A549 treated with AZD9567 at 1 μM for 4 hours (cell line): ENCODE data around the gene PEX16. TPM values are rescaled to one million over a fixed set of nuclear protein-coding genes. Genes with fewer than 3 reads are reported as not detected.

Experiments
- total RNA-seq: library from RNA; stranded (reverse); fragments of 200-300 nt; extraction: Qiagen RNA extraction; gene quantifications from 5 replicates; pipeline ENCODE4 v1.2.3, GENCODE V29; 2022; ENCODE audit not compliant: insufficient read depth

Gene PEX16
- total RNA-seq: 14.5 to 22.9 TPM (median 20.5 TPM) in 5 replicates

DNA sequence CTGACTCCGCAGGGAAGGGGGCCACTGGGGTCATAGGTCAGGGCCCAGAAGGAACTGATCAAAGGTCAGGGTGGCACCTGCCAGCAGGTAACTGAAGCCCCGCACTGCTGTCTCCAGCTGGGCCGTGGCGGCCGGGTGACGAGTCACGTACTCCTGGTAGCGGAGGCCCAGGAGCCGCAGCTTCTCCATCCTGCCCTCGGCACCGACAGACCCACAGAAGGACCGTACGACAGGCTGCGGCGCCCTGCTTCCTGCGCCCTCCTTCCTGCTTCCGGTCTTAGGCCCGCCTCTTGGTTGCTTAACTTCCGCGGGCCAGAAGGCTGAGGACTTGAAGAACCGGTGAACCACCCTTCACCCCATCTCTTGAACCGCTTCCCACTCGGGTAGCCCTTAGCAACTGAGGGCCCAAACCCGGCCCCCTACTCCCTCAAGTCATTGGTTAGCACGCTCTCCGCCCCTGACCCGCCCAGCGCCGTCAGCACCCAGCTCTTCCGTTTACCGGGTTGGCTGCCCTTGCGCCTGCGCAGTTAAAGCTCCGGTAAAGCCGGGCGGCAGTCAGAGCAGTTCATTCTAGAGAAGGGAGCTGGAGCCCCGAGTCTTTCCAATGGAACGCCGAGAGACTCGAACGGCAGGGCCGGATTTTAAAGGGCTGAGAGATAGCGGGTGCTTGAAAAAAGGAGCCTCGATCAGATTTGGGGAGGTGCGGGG lies at the start of gene PEX16:
Gene PEX16, minus strand, starts transcription at position 255 of the 708 bp plus-strand sequence. Its CDS starts 66 bp downstream, at position 189.

GRCh38 chr11:45922425-45923082 lies 4.9 kb upstream of the PEX16 start, which contains the start of gene LARGE2:
LARGE2 (plus strand) TSS chr11:45922656; CDS start chr11:45922883, 227 bp downstream.

DNA sequence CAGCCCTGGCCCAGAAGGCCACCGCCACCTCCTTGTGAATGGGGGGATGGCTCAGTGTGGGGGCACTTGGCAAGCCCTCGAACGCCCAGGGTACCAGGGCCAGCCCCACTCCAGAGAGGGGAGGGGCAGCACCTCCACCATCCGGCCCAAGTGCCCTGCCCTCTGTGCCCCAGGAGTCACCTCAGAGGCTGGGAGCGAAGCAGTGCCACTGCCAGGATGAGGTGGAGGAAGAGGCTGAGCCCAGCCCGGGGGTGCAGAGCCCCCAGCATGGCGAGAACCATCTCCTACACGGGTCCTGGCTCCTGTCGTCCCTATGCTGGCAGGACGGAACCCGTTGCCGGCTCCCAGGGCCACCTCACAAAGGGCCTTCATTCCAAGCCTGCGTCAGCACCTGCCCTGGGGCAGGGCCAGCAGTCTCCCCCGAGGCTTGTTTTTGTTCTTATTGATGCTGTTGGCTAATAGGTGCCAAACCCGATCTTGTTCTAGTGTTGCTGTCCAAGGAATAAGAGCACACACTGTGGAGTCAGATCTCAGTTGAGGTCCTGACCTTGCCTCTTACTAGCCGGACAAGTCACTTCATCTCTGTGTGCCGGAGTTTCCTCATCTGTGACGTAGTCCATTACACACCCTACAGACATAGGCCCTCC lies 10.6 kb downstream of the PEX16 start, which contains the start of gene FREY1:
Gene FREY1, minus strand, starts transcription at position 307 of the 647 bp plus-strand sequence. Its CDS starts 26 bp downstream, at position 281.

DNA sequence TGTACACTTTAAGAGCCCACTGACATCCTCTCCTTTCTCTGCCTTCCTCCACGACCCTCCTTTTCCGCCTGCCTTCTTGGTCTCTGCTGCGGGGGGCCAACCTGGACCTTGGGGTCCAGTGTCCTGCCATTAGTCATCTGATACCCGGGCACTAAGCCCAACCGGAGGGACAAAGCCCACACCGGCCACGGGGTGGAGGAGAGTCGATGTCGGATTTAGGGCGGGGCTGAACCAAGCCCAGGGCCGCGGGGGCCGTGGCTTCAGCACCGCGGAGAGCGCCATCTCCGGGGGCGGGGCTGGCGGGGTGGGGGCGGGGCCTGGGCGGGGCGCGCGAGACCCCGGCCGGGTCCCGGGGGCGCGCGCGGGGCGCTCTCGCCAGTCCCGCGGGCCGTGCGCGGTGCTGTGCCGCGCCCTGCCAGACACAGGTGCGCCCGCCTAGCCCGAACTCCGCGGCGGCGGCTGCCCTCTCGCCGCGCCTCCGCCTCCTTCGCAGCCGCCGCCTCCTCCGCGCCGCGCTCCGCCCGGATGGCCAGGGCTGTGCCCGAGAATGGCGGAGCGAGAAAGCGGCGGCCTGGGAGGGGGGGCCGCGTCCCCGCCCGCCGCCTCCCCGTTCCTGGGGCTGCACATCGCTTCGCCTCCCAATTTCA lies 32.3 kb downstream of the PEX16 start, which contains the start of gene MAPK8IP1:
Gene MAPK8IP1, plus strand, starts transcription at position 378 of the 647 bp plus-strand sequence. Its CDS starts 170 bp downstream, at position 548.

Other genes with a start within 250 kb of the PEX16 start
- gene SLC35C1, start 112.7 kb downstream of the PEX16 start, total RNA-seq: 22.6 to 32.7 TPM (median 30.4 TPM) in 5 replicates
- 4.1 to 5.0 TPM (median 4.6 TPM) in 5 replicates for gene CRY2, start 70.4 kb downstream of the PEX16 start, total RNA-seq
- 2.5 to 7.3 TPM (median 6.4 TPM) in 5 replicates for gene MAPK8IP1, start 32.2 kb downstream of the PEX16 start, total RNA-seq
- 0.41 to 0.60 TPM (median 0.42 TPM) in 3 of 5 replicates, not detected in the others for gene FREY1, start 10.6 kb downstream of the PEX16 start, total RNA-seq
- 3.2 to 4.2 TPM (median 3.5 TPM) in 5 replicates for gene LARGE2, start 4.8 kb upstream of the PEX16 start, total RNA-seq
- gene PHF21A, start 203.6 kb upstream of the PEX16 start, total RNA-seq: 7.5 to 10.5 TPM (median 10.2 TPM) in 5 replicates